Measurements from ENCODE around the gene RIC3.

GRCh38 chr11:8204596-8204995 is 35.8 kb upstream of the RIC3 start:
- TF ChIP-seq POU6F1 (CRISPR knock-in tag; IDR thresholded peaks at IDR 0.05; ENCODE audit: borderline replicate concordance, low read depth) (no peak), CSRNP3 (CRISPR knock-in tag; IDR thresholded peaks at IDR 0.05) (no peak), TSHZ2 (CRISPR knock-in tag; IDR thresholded peaks at IDR 0.05) (no peak), BACH2 (CRISPR knock-in tag; IDR thresholded peaks at IDR 0.05; ENCODE audit: borderline replicate concordance) (no peak), ISL1 (CRISPR knock-in tag; IDR thresholded peaks at IDR 0.05) (no peak), ZFP3 (CRISPR knock-in tag; IDR thresholded peaks at IDR 0.05) (no peak), ZNF565 (CRISPR knock-in tag; conservative IDR thresholded peaks at IDR 0.05; ENCODE audit: low read depth) (no peak)
